ENCODE results near the gene MKNK2. TPM values are rescaled to one million over a fixed set of nuclear protein-coding genes. Genes with fewer than 3 reads are reported as not detected.

MKNK2 gene
- total RNA-seq, 1 experiment from 2014 or later, result 240 TPM

- in situ Hi-C loops (cut with HindIII; ENCODE audit: low pct_unique_long_range_greater_than_20kb, low sequenced_read_pairs) (no loop called here), intact Hi-C loops (cut with micrococcal nuclease; ENCODE audit: unreplicated experiment) (no loop called here)
- Histone ChIP-seq H3K4me1 (ENCODE audit: control insufficient read depth, insufficient read depth, low read length) (peaks cover 46% of the 10 kb centered on the region), H3K27ac (ENCODE audit: low read length) (peak overlapping the region; percentile 23; the same call in 1 of the 2 replicates), H3K4me3 (ENCODE audit: low read depth in 2 of 2, low read length in 2 of 2) (peak overlapping the region in 1 of 2 experiments; percentile 84; a peak in 2 of 4 replicates), H3K27me3 (ENCODE audit: control insufficient read depth, insufficient read depth, low read length) (no peaks in the 10 kb centered on the region), H3K36me3 (ENCODE audit: control insufficient read depth, insufficient read depth, low read length) (peaks cover 6% of the 10 kb centered on the region), H3K9me3 (ENCODE audit: control insufficient read depth, insufficient read depth, low read depth, low read length) (no peaks in the 10 kb centered on the region)
- TF ChIP-seq TCF7L2 (IDR thresholded peaks at IDR 0.05; ENCODE audit: low read depth, low read length) (no peak), SIN3A (IDR thresholded peaks at IDR 0.05; ENCODE audit: borderline replicate concordance, insufficient read depth, low read depth, low read length) (no peak), CTCF (IDR thresholded peaks at IDR 0.05) (no peak)
- CTCF ChIA-PET, result no interaction called here
- DNase-seq (ENCODE audit: low read depth, low spot score), result no peak
- ATAC-seq, result no peak
- BruUV-seq (replicated peaks), result no TSS peak
- POLR2A ChIA-PET, result no interaction called here
Observed at GRCh38 chr19:2047076-2047448, 4.0 kb downstream of the MKNK2 start.

GRCh38 chr19:2046046-2046907 lies 4.8 kb downstream of the MKNK2 start:
- H3K4me3 ChIP-seq (ENCODE audit: low read depth in 2 of 2, low read length in 2 of 2), result peak overlapping the region in 1 of 2 experiments; percentile 14; a peak in 1 of 4 replicates
- no peak overlapping the region; the same call in 1 of the 2 replicates for H3K27ac ChIP-seq (ENCODE audit: low read length)
- no peaks in the 10 kb centered on the region for H3K27me3 ChIP-seq (ENCODE audit: control insufficient read depth, insufficient read depth, low read length)
- no peaks in the 10 kb centered on the region for H3K9me3 ChIP-seq (ENCODE audit: control insufficient read depth, insufficient read depth, low read depth, low read length)
- H3K4me1 ChIP-seq (ENCODE audit: control insufficient read depth, insufficient read depth, low read length), result peaks cover 46% of the 10 kb centered on the region
- no TSS peak for BruUV-seq (replicated peaks)
- ChIA-PET CTCF (no interaction called here), POLR2A (interaction anchor here (0.6 kb wide), 1 partner anchor 276 kb away, joined by 3 read pairs; no protein-coding TSS in a partner anchor)
- ATAC-seq (no peak), DNase-seq (ENCODE audit: low read depth, low spot score) (no peak)
- TF ChIP-seq CTCF (IDR thresholded peaks at IDR 0.05), result no peak
- no peak for TF ChIP-seq TCF7L2 (IDR thresholded peaks at IDR 0.05; ENCODE audit: low read depth, low read length)
- TF ChIP-seq POLR2AphosphoS5 (IDR thresholded peaks at IDR 0.05; ENCODE audit: low read depth, low read length), result no peak
- no peak for TF ChIP-seq SIN3A (IDR thresholded peaks at IDR 0.05; ENCODE audit: borderline replicate concordance, insufficient read depth, low read depth, low read length)
- no peak for TF ChIP-seq REST (IDR thresholded peaks at IDR 0.05; ENCODE audit: insufficient read depth in 1 of 2, low read depth in 2 of 2, low read length in 1 of 2)
- in situ Hi-C loops (cut with HindIII; ENCODE audit: low pct_unique_long_range_greater_than_20kb, low sequenced_read_pairs) (no loop called here), intact Hi-C loops (cut with micrococcal nuclease; ENCODE audit: unreplicated experiment) (no loop called here)
- H3K36me3 ChIP-seq (ENCODE audit: control insufficient read depth, insufficient read depth, low read length), result peaks cover 6% of the 10 kb centered on the region

Measured in Panc1 (cell line).